ENCODE measurements around the gene STUM.
"Not testable (repeated sequence)": the region's sequence is repeated elsewhere in the genome, so short reads cannot be mapped to it uniquely, and the experiment has no call there.

Gene STUM

DNA sequence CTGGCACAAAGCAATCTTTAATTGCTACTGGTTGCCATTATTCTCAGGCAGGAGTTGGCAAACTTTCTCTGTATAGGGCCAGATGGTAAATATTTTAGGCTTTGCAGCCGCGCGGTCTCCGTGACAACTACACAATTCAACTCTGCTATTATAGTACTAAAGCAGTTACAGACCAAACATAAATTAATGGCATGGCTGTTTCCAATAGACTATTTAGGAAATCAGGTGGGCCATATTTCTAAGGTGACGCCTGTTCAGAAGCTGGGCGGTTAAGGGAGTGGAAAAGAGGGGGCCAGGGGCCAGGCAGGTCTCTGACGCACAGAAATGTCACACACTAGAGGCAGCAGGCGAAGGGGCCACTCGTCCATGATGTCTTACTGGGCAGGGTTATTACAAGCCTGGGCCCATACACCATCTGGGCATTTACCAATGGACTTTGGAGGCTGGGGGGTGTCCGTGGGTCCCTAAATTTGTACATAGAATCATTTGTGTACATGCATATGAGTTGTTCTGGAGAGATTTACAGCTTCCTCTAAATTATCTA, 80.1 kb downstream of the STUM start:
- no peak for DNase-seq

- DNase-seq: no peak
Observed at GRCh38 chr1:226629210-226629895, 80.8 kb downstream of the STUM start.

DNA sequence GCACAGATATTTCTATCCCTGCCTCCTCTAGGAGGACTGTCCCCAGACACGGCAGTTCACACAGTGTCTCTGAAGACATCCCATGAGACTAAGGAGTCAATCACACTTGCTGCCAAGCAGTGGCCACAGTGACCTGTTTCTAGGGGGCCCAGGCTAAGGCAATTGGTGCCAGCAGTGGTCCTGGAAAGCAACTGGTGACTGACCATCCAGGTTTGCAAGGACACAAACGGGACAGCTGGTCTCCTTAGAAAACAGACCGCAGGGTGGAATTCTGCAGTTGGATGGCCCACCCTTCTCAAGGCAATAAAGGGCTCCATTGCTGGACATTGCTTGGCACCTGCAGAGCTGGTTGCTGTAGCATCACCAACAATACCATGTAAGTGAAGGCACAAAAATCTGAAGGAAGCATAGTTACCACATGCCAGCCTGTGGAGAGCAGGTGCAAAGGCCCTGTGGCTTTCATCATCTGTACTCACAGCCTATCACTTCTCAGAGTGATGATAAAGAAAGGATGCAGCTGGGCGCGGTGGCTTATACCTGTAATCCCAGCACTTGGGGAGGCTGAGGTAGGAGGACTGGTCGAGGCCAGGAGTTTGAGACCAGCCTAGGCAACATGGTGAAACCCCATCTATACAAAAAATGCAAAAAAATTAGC, 81.5 kb downstream of the STUM start:
- no peak for DNase-seq

- DNase-seq: no peak
Observed at GRCh38 chr1:226630592-226630991, 82.0 kb downstream of the STUM start.

GRCh38 chr1:226631229-226632000, 82.9 kb downstream of the STUM start:
- no peak for DNase-seq

- no peak for DNase-seq
Observed at GRCh38 chr1:226632169-226632879, 83.8 kb downstream of the STUM start.

GRCh38 chr1:226632922-226633351, 84.4 kb downstream of the STUM start:
- DNase-seq: peak in 1 of 2 experiments; percentile 56

GRCh38 chr1:226633541-226634165, 85.1 kb downstream of the STUM start:
- no peak for DNase-seq

GRCh38 chr1:226634166-226634588, 85.6 kb downstream of the STUM start:
- peak; percentile 86 to 89 for DNase-seq

DNA sequence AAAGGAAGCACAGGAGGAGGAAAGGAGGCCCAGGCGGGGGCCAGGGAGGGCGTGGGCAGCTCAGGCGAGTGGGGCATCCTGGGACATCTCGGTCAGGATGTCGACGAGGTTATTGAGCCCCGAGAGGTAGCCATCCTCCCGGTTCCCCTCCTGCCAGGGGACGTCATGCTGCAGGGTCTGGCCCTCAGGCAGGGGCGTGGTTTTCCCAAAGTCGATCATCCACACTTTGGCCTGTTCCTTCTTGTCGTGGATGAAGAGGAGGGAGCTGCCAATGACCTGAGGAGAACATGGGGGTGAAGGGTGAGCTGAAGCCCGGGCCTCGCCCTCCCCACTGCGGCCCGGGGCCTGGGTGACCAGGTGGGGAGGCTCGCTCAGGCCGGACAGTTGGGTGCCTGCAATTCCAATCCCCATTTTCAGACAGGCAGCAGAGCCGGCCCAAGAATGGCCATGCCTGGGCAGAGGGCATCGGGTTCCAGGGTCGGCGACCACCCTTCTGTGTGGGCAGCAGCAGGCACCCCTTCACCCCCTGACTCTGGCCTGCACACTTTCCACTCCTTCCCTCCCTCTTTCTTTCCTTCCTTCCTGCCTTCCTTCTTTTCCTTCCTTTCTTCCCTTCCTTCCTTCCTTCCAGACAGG, 86.2 kb downstream of the STUM start:
- no peak for DNase-seq

GRCh38 chr1:226635456-226635941, 86.9 kb downstream of the STUM start:
- peak; percentile 55 to 70 for DNase-seq

GRCh38 chr1:226636847-226637096, 88.2 kb downstream of the STUM start:
- no peak for DNase-seq

- DNase-seq: no peak
Observed at GRCh38 chr1:226637147-226637935, 88.8 kb downstream of the STUM start.

DNA sequence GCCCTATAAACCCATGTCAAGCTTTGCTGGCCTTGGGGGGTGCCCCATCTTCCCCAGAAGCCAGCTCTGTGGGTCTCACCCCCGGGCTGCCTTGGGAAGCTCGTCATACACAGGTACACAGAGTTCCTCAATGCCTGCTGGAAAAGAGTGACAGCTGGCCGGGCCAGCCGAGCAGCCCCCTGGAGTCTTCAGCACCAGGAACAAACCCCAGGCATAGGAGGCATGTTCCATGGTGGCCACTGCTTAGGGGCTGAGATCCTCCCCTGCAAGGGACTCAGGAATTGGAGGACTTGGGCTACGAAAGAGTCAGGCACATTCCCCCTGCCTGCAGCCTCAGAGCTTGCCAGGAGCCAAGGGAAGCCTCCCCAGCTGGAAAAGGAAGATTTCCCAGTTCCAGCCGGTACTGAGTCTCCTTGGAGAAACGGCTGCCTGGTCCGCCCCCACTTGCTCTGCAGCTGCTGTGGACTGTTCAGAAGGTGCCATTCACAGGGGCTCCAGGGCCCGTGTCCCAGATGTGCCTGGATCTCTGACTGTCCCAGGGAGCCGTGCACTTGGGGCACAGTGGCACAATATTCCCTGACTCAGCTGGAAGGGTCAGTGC, 89.5 kb downstream of the STUM start:
- no peak for DNase-seq

DNA sequence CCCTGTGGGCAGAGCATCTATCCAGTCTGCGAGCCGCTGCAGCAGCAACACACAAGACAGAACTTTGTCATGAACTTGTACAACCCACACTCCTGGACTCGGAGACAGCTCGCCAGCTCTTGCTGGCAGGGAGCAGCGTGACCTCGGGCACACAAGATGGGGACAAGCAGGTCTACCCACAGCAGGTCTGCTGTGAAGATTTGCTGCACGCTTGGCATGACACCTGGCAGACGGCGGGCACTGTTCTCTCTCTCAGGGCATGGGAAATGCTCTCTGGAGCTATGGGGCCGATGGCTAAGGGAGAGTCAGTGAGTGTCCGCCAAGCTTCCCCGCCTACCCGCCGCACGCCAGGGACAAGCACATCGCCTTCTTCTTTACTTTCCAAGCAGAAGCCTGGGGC, 90.0 kb downstream of the STUM start:
- no peak for DNase-seq

- DNase-seq: not testable (repeated sequence)
Observed at GRCh38 chr1:226639206-226639605, 90.6 kb downstream of the STUM start.

DNA sequence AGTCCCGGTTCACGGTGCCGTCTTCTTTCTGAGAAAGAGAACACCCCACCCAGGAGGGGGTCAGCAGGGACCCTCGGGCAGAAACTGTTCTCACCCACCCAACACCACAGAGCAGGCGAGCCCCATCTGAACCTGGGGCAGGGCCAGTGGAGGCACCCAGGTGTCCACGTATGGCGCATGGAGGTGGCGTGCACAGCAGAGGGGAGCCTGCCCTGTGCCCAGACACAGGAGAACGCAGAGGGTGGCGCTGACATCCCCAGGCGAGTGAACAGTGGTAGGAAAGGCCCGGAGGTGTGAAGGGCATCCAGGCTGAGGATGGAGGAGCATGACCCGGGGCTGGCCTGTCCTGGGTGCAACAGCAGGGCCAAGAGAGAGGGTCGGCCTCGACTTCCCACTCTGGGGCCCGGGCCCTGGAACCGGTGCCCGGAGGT, 91.1 kb downstream of the STUM start:
- DNase-seq: no peak

GRCh38 chr1:226640321-226641136, 92.0 kb downstream of the STUM start:
- no peak for DNase-seq

GRCh38 chr1:226641671-226642231, 93.2 kb downstream of the STUM start:
- no peak for DNase-seq

Measured in activated CD4-positive, alpha-beta T cell treated with anti-CD3 and anti-CD28 coated beads, Interleukin-2, amount 50 U/mL, for 48 hours (primary cell).